Measurements from ENCODE around the gene DES.

DES gene

DNA sequence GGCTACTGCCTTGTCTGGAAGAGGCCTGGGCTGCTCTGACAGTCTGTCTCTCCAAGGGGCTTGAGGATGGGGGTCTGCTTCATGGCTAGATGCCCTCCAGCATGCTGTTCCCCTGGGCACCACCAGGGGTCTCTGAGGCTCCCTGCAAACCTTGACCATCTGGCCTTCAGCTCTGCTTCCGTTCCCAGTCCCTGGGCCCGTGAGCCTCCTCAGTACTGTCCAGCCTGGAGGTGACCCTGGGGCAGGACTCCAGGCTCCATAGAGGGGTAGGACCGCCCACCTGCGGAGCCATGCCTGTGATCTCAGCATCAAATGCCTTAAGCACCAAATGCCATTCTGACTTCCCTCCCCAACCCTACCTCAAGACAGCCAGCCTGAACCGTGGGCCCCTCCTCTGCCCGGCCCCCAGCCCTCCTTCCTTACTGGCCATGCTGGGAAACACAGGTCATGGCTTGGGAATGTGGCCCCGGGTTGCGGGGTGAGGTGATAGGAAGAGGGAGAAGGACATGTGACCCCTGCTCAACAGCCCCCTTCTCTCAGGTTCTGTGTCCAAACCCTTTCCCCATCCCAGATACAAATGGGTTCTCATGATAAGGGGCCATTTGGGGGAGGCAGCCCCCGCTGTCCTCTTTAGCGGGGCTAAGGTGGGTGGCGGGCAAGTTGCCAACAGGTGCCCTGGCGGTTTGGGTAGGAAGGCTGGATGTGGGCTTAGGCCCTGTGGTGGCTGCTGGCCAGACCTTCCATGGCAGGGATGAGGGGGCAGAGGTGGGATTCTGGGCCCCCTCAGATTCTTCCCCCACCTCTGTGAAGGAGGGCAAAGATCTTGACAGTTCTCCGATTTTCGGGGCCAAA, 41.5 kb downstream of the DES start:
- DNase-seq, result no peak

DNA sequence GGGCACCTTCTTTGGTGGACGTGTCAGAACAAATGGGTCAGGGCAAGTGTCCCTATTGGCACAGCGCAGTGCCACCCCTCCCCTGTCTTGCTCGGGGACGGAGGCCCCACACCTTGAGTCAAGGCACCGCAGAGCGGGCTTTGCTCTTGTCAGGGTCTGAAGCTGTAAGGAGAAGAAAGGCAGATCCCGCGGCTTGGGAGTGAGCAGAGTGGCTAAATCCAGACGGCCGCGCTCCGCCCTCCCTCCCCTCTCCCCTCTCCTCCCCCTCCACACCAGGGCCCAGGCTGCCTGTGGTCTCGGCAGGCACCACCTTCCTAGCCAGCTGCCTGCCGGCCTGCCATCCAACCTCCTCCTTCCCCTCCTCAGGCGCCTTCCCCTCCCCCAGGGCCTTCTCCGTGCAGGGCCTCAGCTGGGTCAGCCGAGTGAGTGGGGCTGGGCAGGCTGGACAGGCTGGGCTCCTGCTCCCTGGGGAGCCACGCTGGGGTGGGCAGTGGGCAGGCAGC, 42.3 kb downstream of the DES start:
- DNase-seq, result no peak

DNA sequence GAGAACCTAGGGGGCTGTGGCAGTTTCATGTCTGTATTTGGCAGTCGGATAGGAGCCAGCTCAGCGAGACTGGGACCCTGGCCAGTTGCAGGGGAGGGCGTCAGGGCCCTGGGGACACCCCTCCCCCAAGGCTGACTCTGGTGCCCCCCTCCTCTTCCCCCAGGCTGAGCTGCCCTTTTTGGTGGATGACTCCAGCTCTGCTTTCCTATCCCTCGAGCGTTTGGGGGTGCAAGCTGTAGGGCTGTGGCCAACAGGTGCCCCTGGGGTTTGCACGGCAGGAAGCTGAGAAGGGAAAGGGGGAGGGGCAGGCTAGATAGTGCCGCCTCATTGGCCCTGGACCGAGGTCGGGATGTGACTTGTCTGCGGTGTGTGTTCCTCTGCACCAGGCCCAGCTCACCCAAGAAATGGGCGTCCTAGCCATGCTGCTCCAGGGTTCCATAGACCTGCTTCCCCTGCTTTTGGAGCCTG, 42.9 kb downstream of the DES start:
- no peak for DNase-seq

DNA sequence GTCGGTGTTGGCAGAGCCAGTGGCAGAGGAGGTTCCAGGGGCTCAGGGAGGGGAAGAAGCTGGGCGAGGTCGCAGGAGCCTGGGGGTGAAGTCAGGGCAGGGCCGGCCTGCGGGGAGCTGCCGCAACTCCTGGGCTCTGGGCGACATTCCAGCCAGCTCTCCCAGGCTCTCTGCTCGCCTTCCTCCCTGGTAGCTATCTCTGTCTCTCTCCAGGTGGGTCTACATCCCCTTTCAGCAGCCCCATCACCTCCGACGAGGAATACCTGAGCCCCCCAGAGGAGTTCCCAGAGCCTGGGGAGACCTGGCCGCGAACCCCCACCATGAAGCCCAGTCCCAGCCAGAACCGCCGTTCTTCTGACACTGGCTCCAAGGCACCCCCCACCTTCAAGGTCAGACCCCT, 43.5 kb downstream of the DES start:
- no peak for DNase-seq

DNA sequence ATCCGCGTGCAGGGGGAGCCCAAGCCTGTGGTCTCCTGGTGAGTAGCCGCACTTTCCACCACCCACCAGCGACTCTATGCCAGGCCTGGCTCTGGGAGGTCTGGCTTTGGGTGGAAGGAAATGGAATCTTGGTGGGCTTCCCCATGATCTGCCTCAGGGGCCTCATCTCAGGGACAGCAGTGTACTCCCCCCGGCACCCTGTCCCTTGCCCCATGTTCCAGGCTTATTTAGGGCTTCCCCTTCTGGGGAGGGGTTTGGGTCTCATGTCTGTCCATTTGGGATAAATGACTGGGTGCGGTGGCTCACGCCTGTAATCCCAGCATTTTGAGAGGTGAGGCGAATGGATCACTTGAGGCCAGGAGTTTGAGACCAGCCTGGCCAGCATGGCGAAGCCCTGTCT, 44.2 kb downstream of the DES start:
- no peak for DNase-seq

DNA sequence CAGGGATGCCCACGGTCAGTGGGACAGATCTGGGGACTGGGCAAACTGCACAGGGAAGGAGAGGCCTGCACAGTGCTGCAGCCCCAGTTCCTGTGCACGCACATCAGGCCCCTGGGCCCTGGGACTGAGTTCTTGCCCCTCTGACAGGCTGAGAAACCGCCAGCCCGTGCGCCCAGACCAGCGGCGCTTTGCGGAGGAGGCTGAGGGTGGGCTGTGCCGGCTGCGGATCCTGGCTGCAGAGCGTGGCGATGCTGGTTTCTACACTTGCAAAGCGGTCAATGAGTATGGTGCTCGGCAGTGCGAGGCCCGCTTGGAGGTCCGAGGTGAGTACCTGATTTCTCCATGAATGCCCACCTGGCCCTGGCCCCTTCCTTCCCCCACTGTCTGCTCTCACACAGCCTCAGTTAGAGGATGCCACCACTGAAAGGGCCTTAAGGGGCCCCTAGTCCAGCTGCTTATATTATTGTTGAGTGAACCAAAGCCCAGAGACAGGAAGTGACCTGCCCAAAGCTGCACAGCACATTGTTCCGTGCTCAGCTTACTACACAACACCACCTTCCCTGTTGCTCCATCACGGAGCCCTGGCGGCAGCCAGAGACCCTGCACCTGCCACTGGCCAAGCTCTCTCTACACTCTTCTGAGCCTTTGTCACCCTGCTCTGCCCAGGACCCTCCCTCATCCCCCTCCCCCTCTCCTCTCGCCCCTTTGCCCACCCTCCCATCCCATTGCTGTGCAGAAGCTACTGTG, 46.3 kb downstream of the DES start:
- no peak for DNase-seq

DNA sequence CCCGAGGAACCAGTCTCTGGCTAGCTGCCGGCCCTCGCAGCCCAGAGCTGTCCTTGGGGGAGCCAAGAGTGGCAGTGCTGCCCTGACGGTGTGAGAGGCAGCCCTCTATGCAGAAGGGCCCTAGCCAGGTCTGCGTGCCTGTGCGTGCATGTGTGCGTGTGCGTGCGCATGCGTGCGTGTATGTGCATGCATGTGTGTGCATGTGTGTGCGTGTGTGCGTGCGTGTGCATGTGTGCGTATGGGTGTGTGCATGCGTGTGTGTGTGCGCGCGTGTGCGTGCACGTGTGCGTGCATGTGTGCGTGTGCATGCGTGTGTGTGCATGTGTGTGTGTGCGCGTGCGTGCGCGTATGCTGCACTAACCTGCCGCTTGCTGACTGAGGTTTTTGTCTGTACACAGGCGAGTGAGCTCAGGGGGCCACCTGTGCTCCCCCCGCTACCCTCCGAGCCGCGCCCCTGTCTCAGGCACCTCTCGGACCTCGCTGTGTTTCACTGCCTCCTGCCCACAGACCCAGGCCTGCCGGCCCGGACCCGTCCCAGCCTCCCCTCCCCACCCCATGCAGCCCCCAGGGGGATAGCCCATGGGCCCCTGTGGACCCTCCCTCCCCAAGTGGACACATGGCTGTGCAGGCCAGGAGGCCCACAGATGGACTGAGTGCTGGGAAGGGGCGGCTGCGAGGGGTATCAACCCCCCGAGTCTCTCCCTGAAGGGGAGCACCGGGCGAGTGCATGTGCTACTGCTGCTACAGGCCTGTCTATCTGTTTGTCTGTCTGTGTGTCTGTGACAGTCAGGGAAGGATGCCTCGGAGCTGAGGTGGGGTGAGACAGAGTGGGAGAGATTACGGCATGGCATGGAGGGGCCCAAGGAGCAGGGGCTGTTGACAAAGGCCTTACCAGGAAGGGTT, 47.7 kb downstream of the DES start:
- DNase-seq, result no peak

DNA sequence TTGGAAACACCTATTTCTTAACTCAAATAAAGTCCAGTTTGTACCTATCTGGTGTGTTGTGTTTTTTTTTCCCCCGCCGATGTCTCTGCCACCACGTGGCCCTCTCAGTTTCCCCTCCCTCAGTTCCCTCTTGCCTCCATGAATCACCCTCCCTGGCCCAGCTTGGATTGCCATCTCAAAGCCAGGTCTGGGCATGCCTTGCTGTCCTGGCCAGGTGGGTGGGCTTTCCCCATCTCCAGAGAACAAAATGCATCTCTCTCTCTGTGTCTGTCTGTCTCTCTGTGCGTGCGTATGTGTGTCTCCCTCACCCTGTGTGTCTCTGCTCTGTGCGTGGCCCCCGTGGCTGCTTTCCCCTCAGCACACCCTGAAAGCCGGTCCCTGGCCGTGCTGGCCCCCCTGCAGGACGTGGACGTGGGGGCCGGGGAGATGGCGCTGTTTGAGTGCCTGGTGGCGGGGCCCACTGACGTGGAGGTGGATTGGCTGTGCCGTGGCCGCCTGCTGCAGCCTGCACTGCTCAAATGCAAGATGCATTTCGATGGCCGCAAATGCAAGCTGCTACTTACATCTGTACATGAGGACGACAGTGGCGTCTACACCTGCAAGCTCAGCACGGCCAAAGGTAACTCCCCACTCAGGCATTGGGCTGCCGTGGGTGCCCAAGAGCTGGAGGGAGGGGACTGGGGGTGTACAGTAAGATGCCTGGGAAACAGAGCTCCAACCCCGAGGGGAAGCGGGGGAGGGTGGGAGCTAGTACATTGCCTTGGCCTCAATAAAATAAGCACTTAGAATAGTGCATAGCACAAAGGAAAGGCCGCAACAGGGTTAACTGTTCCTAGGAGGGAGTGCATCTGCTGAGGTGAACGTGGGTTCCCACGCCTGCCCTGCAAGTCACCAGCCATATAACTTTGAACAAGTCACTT, 48.9 kb downstream of the DES start:
- DNase-seq, result no peak

DNA sequence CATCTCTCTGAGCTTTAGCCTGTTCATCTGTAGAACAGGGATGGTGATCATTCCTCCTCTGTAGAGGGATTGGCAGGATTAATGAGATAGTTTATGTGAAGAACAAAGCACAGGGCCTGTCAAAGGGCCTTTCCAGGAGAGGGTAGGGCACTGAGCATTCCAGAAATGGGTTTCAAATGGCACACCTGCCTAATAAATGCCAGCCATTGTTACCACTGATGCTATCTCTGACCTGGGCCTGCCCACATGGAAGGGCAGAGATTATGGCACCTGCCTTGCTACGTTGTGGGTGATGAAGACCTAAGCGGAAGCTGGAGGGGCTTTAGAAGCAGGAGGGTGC, 49.5 kb downstream of the DES start:
- DNase-seq, result no peak

DNA sequence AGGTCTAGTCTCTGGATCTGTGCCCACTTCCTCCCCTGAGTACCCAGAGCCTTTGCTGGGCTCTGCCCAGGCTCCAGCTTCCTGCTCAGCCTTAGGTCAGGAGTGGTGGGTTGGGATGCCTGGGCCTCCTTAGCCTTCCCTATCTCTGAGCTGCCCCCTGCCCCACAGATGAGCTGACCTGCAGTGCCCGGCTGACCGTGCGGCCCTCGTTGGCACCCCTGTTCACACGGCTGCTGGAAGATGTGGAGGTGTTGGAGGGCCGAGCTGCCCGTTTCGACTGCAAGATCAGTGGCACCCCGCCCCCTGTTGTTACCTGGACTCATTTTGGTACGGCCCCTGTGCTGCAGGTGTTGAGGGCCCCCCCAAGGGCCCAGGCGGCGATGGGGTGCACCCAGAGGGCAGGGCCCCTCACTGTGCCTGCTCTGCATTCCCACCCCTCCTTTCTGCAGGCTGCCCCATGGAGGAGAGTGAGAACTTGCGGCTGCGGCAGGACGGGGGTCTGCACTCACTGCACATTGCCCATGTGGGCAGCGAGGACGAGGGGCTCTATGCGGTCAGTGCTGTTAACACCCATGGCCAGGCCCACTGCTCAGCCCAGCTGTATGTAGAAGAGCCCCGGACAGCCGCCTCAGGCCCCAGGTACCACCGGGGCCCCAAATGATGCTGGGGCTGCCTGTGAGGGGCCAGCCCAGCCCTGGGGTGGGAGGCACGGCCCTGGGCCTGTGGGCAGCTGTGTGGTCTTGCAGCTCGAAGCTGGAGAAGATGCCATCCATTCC, 50.4 kb downstream of the DES start:
- DNase-seq, result no peak

DNA sequence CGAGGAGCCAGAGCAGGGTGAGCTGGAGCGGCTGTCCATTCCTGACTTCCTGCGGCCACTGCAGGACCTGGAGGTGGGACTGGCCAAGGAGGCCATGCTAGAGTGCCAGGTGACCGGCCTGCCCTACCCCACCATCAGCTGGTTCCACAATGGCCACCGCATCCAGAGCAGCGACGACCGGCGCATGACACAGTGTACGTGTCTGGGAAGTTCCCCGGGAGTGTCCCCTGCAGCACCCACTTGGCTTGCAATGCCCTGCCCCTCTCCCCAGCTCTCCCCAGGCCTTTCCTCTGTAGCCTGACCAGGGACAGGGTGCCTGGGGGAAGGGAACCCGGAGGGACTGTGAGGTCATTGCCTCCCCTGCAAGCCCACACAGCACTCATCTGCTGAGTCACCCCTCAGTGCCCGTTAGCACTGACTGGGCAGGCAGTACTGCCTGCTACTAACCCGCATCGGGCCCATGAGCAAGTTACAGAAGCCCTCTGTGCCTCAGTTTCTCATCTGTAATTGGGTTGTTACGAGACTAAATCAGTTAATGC, 51.1 kb downstream of the DES start:
- DNase-seq, result no peak

DNA sequence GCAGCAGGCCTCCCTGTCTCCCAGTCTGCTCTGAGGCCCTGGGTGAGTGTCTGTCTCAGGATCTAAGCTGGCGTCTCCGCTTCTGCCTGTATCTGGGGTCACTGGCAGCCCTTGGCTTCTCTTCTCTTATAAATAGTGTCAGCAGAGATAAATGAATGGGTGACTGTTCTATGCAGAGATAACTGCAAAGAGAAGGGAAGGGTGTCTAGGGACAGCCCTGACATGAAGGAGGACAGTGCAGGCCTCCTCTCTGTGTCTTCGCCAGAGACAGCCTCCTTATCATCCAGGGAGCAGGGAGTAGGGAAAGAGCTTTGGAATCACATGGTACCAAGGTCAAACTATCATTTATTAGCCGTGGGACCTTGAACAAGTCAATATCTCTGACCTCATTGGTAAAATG, 52.3 kb downstream of the DES start:
- no peak for DNase-seq

DNA sequence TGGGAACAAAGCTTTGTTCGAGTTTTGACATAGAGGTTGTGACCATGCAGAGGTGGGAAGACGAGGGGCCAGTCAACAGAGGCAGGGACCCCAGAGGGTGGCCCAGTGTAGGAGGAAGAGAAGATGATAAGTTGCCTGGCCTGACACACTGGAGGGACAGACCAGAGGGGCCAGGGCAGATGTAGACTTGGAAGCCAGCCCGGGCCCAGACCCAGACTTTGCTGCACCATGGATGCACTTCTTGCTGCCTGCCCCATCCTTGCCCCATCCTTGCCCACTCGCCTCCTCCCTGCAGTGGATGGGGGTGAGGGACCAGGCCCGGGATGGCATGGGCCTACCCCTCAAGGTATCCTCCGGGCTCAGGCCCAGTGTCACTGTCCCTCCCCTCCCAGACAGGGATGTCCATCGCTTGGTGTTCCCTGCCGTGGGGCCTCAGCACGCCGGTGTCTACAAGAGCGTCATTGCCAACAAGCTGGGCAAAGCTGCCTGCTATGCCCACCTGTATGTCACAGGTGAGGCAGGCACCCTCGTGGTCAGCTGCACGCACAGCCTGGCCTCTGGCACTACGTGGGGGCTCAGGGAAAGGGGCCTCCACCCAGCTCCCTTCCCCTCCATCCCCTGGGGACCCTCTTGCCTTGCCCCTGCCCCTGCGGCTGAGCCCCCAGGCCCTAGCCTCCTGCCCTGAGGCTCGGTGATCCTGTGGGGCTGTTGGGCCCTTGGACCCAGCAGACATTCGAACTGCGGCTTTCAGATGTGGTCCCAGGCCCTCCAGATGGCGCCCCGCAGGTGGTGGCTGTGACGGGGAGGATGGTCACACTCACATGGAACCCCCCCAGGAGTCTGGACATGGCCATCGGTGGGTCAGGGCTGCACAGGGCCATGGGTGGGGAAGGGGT, 53.5 kb downstream of the DES start:
- no peak for DNase-seq

DNA sequence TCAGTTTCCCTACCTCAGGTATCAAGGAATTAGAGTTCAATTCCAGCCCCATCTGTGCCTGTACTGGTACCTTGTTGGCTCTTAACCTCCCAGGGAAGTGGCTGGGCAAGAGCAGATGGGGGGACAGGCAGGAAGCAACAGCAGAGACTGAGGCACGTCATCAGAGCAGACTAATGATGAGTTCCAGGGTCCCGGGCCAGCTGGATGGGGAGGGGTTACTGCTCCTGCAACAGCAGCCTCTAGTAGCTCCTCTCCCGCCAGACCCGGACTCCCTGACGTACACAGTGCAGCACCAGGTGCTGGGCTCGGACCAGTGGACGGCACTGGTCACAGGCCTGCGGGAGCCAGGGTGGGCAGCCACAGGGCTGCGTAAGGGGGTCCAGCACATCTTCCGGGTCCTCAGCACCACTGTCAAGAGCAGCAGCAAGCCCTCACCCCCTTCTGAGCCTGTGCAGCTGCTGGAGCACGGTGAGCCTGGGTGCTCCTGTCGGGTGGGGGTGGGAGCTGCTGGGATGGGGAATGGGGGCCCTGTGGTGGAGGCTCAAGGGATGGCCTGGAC, 54.5 kb downstream of the DES start:
- DNase-seq, result no peak

DNA sequence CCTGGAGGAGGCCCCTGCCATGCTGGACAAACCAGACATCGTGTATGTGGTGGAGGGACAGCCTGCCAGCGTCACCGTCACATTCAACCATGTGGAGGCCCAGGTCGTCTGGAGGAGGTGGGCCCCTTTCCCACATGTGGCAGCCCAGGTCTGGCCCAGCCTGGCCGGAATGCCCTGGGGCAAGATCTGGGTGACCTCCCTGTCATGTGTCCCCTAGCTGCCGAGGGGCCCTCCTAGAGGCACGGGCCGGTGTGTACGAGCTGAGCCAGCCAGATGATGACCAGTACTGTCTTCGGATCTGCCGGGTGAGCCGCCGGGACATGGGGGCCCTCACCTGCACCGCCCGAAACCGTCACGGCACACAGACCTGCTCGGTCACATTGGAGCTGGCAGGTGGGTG, 55.3 kb downstream of the DES start:
- DNase-seq, result no peak

DNA sequence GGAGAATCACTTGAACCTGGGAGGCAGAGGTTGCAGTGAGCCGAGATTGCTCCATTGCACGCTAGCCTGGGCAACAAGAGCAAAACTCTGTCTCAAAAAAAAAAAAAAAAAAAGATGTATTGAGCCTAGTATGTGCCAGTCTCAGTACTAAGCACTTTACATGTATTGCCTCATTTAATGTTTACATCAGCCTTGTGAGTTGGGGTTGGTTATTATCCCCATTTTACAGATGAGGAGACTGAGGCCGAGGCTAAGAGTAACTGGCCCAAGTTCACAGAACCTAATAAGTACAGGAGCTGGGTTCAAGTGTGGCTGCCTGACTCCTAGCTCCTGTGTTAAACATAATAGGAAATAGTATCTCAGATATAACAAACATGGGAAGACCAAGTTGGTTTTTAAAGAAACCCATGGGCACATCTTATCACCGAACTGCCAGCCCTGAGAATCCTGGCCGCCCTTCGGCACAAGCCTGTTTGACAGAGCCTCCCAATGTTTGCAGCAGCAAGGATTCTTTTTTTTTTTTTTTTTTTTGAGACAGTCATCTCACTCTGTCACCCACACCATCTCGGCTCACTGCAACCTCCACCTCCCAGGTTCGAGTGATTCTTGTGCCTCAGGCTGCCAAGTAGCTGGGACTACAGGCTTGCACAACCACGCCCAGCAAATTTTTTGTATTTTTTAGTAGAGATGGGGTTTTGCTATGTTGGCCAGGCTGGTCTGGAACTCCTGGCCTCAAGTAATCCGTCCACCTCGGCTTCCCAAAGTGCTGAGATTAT, 56.3 kb downstream of the DES start:
- DNase-seq, result no peak

DNA sequence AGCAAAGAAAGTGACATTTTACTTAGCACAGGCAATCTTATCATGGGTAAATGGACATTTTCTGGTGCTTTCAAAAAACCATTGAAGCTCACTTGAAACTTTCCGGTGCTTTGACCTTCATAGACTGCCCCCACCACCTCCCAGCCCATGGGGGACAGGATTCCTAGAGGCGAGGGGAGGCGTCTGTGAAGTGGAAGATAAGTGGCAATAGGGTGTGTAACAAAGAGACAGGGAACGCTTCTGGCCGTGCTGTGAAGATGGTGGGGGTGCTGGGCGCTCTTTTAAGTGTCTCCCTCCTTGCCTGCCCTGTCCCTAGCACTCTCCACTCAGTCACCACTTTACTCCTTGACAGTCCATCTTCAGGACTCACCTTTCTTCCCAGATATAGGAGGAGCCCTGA, 57.1 kb downstream of the DES start:
- DNase-seq, result no peak

Data from NCI-H1436 treated with DMSO at 0.1 percent for 48 hours (cell line).